Rectal smooth muscle tissue (tissue), 1 donor: ENCODE measurements around the gene RASA3.

ENCODE experiments used
- H3K27ac ChIP-seq: one replicate; pipeline ENCODE4 v1.7.0; 2013; ENCODE audit warnings: low read depth, low read length, inconsistent platforms
- H3K27me3 ChIP-seq: one replicate; pipeline ENCODE4 v1.7.0; 2013; ENCODE audit warnings: low read length; ENCODE audit not compliant: control insufficient read depth, insufficient read depth
- H3K36me3 ChIP-seq: one replicate; pipeline ENCODE4 v1.7.0; 2013; ENCODE audit warnings: low read length; ENCODE audit not compliant: control insufficient read depth, insufficient read depth
- H3K4me1 ChIP-seq: one replicate; pipeline ENCODE4 v1.7.0; 2013; ENCODE audit warnings: low read length; ENCODE audit not compliant: control insufficient read depth, insufficient read depth
- H3K4me3 ChIP-seq: one replicate; pipeline ENCODE4 v1.7.0; 2013; ENCODE audit warnings: low read length
- H3K9ac ChIP-seq: one replicate; pipeline ENCODE4 v1.7.0; 2013; ENCODE audit warnings: low read length

Gene RASA3

DNA sequence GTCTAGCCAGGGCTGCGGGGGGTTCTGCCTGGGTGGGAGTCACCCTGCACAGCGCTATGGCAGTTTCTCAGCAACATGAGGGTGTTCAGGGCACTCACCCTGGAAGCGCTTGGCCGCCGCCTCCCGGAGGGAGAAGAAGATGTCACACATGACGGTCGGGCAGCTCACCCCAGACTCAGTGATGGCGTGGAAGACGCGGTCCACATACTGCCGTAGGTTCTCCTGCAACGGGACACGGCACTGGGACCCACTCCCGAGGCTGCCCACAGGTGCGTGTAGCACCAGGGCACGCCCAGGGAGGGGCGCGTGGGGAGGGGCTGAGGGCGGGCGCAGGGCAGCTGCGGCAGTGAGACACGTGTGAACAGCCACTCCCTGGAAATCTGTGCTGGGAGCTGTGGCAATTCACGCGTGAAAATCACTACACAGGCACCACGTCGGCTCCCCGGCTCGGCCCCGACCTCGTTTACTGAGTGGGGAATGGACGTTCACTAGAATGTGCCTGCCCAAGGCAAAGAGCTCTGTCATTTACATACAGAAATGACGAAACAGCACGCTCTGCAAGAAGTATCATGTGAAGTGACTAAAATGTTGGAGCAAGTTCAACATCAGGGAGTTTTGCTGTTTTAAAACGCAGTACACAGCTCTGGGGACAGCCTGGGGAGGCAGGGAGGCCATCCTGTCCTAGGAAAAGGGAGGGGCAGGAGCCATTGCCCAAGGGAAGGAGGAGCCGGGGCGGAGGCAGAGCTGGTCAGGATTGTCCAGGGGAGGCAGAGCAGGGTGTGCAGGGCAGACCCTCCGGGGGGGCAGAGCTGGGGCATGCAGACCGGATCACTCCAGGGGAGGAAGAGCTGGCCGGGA is 117.1 kb downstream of the RASA3 start:
- Histone ChIP-seq H3K4me3 (peak overlapping the region; percentile 15), H3K4me1 (no peaks in the 10 kb centered on the region), H3K9ac (no peak overlapping the region), H3K27me3 (no peaks in the 10 kb centered on the region), H3K36me3 (peaks cover 23% of the 10 kb centered on the region), H3K27ac (no peak overlapping the region)

DNA sequence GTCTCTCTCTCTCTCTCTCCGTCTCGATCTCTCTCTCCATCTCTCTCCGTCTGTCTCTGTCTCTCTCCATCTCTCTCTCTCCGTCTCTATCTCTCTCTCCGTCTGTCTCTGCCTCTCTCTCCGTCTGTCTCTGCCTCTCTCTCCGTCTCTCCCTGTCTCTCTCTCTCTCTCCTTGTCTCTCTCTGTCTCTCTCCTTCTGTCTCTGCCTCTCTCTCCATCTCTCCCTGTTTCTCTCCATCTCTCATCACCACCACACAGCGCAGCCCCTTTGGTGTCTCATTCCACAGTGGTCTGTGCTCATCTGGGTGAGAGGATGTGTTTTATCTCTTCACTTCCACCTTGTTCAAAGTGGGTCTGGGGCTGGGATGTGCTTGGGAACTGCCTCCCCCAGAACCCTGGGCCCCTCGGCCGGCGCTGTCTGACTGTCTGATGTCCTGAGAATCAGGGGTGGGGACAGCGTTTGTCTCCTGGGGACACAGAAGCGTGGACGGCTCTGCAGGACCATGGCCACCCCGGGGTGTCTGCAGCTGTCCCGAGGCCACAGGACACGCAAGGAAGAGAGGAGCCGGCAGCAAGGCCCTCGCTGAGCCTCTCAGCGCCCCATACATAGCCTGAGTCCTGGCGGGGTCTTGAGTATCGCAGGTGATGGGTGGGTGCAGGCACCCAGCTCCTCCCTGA is 118.3 kb downstream of the RASA3 start:
- Histone ChIP-seq H3K36me3 (peaks cover 28% of the 10 kb centered on the region), H3K27ac (no peak overlapping the region), H3K27me3 (no peaks in the 10 kb centered on the region), H3K4me3 (no peak overlapping the region), H3K4me1 (no peaks in the 10 kb centered on the region), H3K9ac (no peak overlapping the region)

DNA sequence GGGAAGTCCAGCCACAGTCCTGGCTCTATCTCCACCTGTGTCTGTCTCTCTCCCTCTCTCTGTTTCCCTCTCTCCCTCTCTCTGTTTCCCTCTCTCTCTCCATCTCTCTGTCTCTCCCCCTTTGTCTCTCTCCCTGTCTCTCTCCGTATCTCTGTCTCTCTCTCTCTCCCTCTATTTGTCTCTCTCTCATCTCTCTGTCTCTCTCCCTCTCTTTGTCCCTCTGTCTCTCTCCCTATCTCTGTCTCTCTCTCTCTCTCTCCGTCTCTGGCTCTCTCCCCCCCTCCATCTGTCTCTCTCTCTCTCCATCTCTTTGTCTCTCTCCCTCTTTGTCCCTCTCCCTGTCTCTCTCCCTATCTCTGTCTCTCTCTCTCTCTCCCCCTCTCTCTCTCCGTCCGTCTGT is 119.1 kb downstream of the RASA3 start:
- no peak overlapping the region for H3K27ac ChIP-seq
- no peak overlapping the region for H3K4me3 ChIP-seq
- H3K4me1 ChIP-seq: no peaks in the 10 kb centered on the region
- H3K27me3 ChIP-seq: no peaks in the 10 kb centered on the region
- H3K9ac ChIP-seq: no peak overlapping the region
- H3K36me3 ChIP-seq: peaks cover 32% of the 10 kb centered on the region

DNA sequence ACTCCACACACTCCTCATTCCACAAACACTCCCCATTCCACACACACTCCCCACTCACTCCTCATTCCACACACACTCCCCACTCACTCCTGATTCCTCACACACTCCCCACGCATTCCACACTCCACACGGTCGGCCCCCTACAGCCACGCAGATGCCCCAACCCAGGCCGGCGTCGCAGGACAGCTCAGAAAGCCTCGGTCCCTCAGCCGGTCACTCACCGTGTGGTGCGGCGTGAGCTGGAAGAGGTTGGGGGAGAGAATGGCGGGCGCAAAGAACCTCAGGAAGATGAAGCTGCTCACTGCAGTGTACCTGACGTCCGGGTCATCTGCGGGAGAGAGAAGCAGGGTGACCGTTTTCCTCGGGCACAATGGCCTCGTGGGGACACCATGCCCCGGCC is 119.5 kb downstream of the RASA3 start:
- Histone ChIP-seq H3K36me3 (peaks cover 32% of the 10 kb centered on the region), H3K27me3 (no peaks in the 10 kb centered on the region), H3K4me1 (no peaks in the 10 kb centered on the region), H3K27ac (no peak overlapping the region), H3K9ac (no peak overlapping the region), H3K4me3 (no peak overlapping the region)

DNA sequence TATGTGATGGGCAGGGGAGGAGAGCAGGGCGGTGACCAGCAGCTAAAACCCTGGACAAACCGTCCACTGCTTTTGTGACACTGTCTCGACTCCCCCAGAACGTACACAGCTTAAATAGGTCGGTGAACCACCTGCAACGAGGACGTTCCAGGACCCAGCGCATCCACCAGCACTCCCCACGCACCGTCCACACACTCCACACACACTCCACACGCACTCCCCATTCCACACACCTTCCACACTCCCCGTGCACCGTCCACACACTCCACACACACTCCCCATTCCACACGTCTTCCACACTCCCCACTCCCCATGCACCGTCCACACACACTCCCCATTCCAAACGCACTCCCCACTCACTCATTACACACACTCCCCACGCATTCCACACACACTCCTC is 120.3 kb downstream of the RASA3 start:
- H3K9ac ChIP-seq: no peak overlapping the region
- no peaks in the 10 kb centered on the region for H3K4me1 ChIP-seq
- peaks cover 32% of the 10 kb centered on the region for H3K36me3 ChIP-seq
- no peaks in the 10 kb centered on the region for H3K27me3 ChIP-seq
- H3K4me3 ChIP-seq: no peak overlapping the region
- no peak overlapping the region for H3K27ac ChIP-seq

DNA sequence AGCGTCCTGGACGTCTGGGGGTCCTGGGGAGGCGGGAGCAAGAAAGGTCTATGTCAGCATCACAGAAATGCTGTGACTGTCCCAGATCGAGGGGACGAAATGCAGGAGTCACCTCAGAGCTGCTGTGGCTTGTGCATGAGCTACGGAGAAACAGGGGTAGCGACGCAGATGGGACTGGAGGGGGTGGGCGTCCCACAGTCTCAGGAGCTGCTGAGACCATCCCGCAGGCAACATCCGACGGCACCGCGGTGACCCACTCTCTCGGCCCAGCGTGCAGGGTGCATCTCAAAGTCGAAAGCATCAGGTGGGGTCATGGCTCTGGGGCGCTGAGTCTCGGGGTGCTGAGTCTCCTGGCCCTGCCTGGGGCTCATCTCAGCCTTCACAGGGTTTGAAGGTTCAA is 121.2 kb downstream of the RASA3 start:
- no peaks in the 10 kb centered on the region for H3K4me1 ChIP-seq
- H3K9ac ChIP-seq: no peak overlapping the region
- H3K27ac ChIP-seq: no peak overlapping the region
- peaks cover 26% of the 10 kb centered on the region for H3K36me3 ChIP-seq
- no peak overlapping the region for H3K4me3 ChIP-seq
- no peaks in the 10 kb centered on the region for H3K27me3 ChIP-seq

DNA sequence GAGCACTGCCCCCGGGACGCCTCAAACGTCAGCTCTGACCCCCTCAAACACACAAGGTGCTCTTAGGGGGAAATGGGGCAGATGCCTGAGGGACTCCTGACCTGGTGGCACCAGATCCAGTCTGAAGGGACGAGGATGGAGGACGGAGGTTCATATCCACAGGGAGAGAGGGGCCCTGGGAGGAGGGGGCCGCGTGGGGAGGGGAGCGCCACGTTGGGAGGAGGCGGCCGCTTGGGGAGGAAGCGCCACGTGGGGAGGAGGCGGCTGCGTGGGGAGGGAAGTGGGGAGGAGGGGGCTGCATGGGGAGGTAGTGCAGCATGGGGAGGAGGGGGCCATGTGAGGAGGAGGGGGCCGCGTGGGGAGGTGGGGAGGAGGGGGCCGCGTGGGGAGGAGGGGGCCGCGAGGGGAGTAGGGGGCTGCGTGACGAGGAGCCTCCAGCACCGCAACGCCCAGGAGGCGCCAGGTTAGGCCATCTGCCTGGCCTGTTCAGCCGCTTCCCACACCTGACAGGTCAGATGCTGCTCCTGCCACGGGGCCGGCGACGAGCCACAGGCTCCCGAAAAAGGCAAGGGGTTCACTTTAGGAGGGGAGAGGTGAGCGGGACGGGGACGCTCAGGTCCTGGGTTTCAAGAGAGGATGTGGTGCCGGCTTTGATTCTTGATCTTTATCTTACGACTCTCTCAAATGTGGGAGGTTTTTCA is 121.9 kb downstream of the RASA3 start:
- Histone ChIP-seq H3K27ac (no peak overlapping the region), H3K9ac (no peak overlapping the region), H3K27me3 (no peaks in the 10 kb centered on the region), H3K4me1 (no peaks in the 10 kb centered on the region), H3K4me3 (no peak overlapping the region), H3K36me3 (peaks cover 24% of the 10 kb centered on the region)

DNA sequence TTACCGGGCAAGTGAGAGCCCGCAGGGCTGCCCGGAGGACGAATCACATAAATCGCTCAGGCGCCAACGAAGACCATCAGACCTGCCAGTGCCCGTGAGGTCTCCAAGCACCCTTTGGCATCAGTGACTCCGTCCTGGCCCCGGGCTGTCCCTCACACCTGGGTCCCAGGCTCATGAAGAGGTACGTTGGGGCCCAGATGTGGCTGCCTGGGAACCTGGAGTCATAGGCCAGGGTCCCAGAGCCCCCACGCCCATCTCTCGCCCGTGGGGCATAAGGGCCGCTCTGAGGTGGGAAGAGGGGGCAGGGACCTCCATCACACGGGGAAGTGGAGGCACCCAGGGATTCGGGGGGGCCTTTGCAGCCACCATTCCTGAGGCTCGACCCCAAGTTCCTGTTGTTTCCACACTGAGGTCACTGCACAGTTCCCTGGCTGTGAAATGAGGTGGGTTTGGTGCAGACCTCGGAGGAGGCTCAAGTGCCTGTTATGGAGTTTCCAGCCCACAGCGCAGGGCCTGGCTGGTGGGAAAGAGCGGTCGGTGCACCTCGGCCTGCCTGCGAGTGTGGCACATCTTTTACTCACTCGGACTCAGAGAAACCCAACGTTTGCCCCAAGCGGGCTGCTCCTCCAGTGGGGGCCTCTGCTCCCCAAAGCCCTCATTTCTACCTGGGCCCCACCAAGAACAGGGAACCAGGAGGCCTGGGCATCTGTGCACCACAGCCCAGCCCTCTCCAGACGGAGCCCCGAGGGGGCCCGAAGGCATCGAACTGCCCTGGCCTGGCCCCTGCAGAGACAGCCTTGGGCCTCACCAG is 122.6 kb downstream of the RASA3 start:
- Histone ChIP-seq H3K27ac (no peak overlapping the region), H3K27me3 (no peaks in the 10 kb centered on the region), H3K36me3 (peaks cover 23% of the 10 kb centered on the region), H3K4me1 (no peaks in the 10 kb centered on the region), H3K4me3 (no peak overlapping the region), H3K9ac (no peak overlapping the region)

DNA sequence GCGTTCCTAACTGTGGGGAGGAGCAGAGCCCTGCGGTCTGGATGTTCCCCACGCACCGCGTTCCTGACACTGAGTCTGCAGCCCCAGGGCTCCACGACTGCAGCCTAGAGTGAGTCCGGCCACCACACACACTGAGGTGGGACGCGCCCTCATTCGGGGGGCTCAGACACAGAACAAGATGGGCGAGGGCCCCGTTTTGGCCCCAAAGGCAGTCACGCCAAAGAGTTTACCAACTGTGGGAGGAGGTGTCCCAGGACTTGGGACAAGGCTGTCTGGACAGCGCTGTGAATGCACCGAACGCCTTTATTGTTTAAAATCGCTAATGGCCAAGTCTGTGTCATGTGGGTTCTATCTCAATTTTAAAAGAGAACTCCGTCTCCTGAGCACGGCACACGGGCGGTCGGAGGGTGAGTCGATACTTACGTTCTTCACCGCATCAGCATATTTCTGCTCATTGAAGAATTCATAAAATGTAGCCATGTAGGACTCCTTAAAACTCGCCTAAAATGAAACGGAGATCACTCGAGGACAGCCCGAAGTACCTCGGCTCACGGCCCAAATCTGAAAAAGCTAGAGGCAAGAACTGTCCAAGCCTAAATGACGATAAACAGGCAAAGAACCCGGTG is 123.3 kb downstream of the RASA3 start:
- H3K36me3 ChIP-seq: peaks cover 23% of the 10 kb centered on the region
- H3K27ac ChIP-seq: no peak overlapping the region
- no peaks in the 10 kb centered on the region for H3K27me3 ChIP-seq
- no peak overlapping the region for H3K9ac ChIP-seq
- H3K4me3 ChIP-seq: no peak overlapping the region
- H3K4me1 ChIP-seq: no peaks in the 10 kb centered on the region

DNA sequence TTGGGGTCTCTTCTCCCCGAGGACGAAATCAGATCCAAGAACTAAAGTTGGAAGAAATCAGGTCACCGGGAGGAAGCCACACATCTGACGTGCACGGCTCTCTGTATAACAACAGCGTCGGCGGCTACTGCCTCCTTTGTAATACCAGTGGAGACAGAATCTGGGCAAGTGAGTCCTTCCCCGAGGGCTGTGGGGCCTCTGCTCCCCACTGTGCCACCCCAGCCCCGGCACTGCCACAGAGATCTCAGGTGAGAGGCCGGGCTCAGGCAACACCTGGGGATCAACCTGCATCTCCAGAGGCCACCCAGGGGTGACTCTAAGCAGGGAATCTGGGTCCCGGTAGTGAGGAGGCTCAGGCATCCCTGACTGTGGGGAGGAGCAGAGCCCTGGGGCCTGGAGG is 124.9 kb downstream of the RASA3 start:
- Histone ChIP-seq H3K4me3 (no peak overlapping the region), H3K4me1 (no peaks in the 10 kb centered on the region), H3K9ac (no peak overlapping the region), H3K36me3 (peaks cover 18% of the 10 kb centered on the region), H3K27me3 (no peaks in the 10 kb centered on the region), H3K27ac (no peak overlapping the region)

DNA sequence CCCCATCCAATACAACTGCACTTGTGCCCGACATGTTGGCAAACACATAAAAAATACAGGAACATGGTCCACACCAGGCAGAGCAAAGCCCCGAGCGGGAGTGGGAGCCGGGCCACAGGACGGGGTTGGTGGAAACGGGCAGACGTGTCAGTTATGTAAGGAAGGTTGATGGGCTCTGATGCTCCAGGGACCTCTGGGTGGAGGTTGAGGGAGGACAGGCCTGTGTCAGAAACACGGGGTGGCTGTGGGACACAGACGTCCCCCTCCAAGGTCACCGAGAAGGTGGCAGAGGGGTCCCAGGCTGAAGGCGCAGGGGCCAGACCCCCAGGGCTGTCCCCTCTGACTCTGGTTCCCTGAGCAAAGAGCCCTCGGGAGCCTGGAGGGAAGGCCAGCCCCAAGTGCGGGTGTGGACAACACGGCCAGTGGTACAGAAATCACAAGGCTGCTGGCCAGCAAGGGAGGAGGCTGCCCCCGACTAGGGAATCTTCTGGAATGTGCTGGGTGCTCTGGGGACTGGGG is 127.2 kb downstream of the RASA3 start:
- peaks cover 9% of the 10 kb centered on the region for H3K36me3 ChIP-seq
- H3K9ac ChIP-seq: no peak overlapping the region
- H3K27me3 ChIP-seq: no peaks in the 10 kb centered on the region
- no peak overlapping the region for H3K4me3 ChIP-seq
- no peaks in the 10 kb centered on the region for H3K4me1 ChIP-seq
- no peak overlapping the region for H3K27ac ChIP-seq
